HG03558 (cell line): ENCODE measurements around the gene SELENOP.
"Not testable (repeated sequence)": the region's sequence is repeated elsewhere in the genome, so short reads cannot be mapped to it uniquely, and the experiment has no call there.

Source experiments
- ATAC-seq: cut with Tn5 transposase; IDR thresholded peaks from one replicate; pipeline ENCODE4 v1.9.1; 2021; ENCODE audit warnings: moderate number of reproducible peaks; ENCODE audit not compliant: unreplicated experiment; ENCODE audit errors: extremely low read depth

Gene SELENOP

GRCh38 chr5:42811591-42812446, at the start of gene SELENOP:
TSS of gene SELENOP (minus strand) at chr5:42811892. CDS start at chr5:42808353, 3,539 bp downstream.
- no peak for ATAC-seq

GRCh38 chr5:42858687-42859086, 47.0 kb upstream of the SELENOP start:
- no peak for ATAC-seq

- no peak for ATAC-seq
These were observed 46.4 kb upstream of the SELENOP start for GRCh38 chr5:42858031-42858643.

GRCh38 chr5:42855811-42856210, 44.1 kb upstream of the SELENOP start:
- ATAC-seq = no peak

- no peak for ATAC-seq
These were observed 43.7 kb upstream of the SELENOP start for GRCh38 chr5:42855386-42855785.

- ATAC-seq = no peak
These were observed 43.1 kb upstream of the SELENOP start for GRCh38 chr5:42854795-42855194.

GRCh38 chr5:42852826-42853225, 41.1 kb upstream of the SELENOP start:
- no peak for ATAC-seq

- no peak for ATAC-seq
These were observed 39.8 kb upstream of the SELENOP start for GRCh38 chr5:42851481-42851880.

- no peak for ATAC-seq
These were observed 36.9 kb upstream of the SELENOP start for GRCh38 chr5:42848545-42848944.

- ATAC-seq = not testable (repeated sequence)
These were observed 32.7 kb upstream of the SELENOP start for GRCh38 chr5:42844408-42844807.

- ATAC-seq = no peak
These were observed 32.1 kb upstream of the SELENOP start for GRCh38 chr5:42843675-42844292.

- ATAC-seq = no peak
These were observed 31.4 kb upstream of the SELENOP start for GRCh38 chr5:42842921-42843641.

GRCh38 chr5:42840842-42841567, 29.3 kb upstream of the SELENOP start:
- ATAC-seq = no peak

GRCh38 chr5:42840269-42840668, 28.6 kb upstream of the SELENOP start:
- no peak for ATAC-seq

- no peak for ATAC-seq
These were observed 27.5 kb upstream of the SELENOP start for GRCh38 chr5:42839196-42839595.

GRCh38 chr5:42837601-42838000, 25.9 kb upstream of the SELENOP start:
- ATAC-seq = no peak

- ATAC-seq = no peak
These were observed 24.5 kb upstream of the SELENOP start for GRCh38 chr5:42836070-42836769.

- ATAC-seq = no peak
These were observed 20.4 kb upstream of the SELENOP start for GRCh38 chr5:42832060-42832459.

GRCh38 chr5:42830924-42831323, 19.2 kb upstream of the SELENOP start:
- ATAC-seq = no peak
